ENCODE results near the gene IGFL2.
"Not testable (repeated sequence)": the region's sequence is repeated elsewhere in the genome, so short reads cannot be mapped to it uniquely, and the experiment has no call there.

The IGFL2 gene

DNA sequence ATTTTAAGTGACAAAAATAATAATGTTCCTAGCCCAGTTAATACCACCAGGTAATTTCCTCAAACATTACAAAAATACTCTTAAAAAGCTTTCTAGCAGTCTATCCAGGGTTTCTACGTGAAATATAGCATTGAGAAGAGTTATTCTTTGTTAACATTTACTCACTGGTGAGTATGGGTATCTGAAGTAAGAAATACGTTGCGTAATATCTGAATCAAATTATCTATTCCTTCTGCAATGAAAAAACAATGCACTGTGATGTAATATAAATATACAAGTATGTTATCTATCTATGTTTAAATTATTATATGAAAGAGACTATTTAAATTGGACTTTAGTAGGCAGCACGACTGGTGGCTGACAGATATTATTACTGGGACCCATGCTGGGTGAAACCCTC lies 5.7 kb upstream of the IGFL2 start:
- DNase-seq (ENCODE audit: low read depth in 3 of 3), result no peak

DNA sequence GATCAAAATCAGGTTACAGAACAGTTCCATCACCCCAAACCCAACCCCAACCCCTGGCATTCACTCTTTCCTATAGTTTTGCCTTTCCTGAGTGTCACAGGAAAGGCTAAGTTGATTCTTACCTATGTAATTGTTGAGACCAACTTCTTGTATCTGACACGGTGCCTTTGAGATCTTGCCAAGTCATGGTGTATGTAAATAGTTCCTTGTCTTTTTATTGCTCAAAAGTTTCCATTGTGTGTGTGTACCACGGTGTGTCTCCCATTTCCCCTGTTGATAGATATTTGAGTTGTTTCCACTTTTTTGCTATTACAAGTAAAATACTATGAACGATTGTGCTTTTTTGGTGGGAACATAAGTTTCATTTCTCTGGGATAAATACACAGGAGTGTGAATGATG lies 3.3 kb upstream of the IGFL2 start:
- no peak for DNase-seq (ENCODE audit: low read depth in 3 of 3)

DNA sequence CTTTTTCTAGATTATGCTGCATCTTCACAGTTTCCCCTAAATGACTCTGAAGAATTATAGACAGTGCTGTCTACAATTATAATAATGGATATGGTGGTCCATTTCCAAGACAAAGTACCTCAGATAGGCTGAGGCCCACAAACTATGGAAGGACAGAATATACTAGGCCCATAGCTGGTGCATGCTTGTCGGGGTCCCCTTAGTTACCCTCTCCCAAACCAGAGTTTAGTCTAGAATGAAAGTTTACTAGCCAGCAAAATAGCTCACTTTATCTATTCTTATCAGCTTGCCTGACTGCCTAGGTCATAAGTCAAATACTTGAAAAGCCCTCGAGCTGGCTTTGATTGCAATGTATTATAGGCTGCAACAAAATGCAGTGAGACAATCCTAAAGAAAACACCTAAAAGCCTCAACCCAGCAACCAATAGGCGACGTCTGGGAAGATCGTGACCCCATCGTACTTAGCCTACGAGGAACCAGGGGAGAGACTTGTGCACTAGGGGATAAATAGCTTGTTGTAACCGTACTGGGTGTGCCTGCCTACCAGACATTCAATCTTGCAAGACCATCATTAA lies 785 bp upstream of the IGFL2 start:
- no peak for DNase-seq (ENCODE audit: low read depth in 3 of 3)

DNA sequence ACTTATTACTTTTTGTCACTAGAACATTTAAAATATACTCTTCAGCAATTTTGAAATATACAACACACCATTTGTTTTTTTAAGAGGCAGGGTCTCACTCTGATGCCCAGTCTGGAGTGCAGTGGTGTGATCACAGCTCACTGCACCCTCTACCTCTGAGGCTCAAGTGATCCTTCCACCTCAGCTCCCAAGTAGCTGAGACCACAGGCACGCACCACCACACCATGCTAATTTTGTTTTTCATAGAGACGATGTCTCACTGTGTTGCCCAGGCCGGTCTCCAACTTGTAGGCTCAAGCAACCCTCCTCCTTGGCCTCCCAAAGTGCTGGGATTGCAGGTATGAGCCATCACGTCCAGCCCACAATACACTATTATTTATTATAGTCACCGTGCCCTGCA lies 2.6 kb downstream of the IGFL2 start:
- DNase-seq (ENCODE audit: low read depth in 3 of 3), result no peak

DNA sequence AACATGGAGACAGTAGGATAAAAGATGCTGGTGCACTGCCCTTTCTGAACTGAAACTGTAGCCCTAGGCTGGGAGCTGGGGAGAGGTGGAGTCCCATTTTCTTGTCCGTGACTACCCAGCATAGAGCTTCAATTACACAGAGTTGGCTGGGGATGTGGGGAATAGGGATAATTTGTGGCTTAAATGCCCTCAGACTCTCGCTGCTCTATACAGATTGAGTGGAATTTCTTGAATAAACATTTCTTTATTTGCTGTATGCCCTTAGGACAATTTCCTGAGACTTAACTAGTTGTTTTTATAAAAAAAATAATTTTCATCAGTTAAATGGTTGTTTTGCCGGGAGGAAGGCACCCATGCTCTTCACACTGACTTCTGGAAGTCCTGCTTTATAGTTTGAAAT lies 7.2 kb downstream of the IGFL2 start:
- DNase-seq (ENCODE audit: low read depth in 3 of 3), result no peak

DNA sequence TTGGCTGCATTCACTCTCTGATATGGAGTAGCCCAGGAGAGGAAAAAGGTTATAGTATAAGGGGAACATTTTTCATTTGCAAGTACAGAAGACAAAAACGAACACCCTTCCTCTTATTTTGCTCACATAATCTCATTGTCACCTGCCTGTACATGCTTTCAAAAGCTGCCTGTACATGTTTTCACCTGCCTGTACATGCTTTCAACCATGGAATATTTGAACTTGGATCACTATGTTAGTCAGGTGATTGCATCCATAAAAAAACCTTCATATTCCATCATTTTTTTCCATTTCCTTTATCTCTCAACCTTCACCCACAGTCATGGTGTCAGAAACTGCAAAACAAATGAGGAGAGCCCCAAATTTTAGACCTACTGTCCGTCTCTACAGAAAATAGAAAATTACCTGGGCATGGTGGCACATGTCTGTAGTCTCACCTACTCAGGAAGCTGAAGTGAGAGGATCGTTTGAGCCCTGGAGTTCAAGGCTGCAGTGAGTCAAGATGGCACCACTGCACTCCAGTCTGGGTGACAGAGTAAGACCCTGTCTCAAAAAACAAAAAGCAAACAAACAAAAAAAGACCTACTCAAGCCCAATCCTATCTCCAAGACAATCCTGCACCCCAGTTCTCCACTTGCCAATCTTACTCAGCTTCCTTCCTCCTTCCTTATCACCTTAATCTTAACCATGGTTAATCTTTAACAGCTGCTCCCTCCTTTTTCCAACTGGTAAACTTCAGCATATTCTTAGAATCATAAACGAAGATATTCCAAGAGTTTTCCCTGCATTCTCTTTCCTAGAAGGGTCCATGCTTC lies 11.6 kb downstream of the IGFL2 start:
- DNase-seq (ENCODE audit: low read depth in 3 of 3), result no peak

DNA sequence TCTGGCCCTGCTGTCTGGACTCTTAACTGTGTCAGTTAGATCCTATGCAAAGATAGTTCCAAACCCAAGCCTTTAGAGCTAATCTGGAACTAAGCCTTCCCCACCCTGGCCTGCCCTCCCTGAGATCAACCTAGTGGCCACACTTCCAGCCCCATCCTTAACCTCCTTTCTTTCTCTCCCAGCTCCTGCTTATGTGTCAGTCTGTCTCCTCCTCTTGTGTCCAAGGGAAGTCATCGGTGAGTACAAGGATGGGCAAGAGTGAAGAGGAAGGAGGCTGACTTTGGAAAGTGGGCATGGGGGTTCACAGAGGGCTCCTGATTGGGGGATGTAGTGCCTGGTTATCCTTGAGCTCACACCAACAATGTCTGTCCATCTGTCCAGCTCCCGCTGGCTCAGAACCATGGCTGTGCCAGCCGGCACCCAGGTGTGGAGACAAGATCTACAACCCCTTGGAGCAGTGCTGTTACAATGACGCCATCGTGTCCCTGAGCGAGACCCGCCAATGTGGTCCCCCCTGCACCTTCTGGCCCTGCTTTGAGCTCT lies 12.3 kb downstream of the IGFL2 start:
- DNase-seq (ENCODE audit: low read depth in 3 of 3), result no peak

DNA sequence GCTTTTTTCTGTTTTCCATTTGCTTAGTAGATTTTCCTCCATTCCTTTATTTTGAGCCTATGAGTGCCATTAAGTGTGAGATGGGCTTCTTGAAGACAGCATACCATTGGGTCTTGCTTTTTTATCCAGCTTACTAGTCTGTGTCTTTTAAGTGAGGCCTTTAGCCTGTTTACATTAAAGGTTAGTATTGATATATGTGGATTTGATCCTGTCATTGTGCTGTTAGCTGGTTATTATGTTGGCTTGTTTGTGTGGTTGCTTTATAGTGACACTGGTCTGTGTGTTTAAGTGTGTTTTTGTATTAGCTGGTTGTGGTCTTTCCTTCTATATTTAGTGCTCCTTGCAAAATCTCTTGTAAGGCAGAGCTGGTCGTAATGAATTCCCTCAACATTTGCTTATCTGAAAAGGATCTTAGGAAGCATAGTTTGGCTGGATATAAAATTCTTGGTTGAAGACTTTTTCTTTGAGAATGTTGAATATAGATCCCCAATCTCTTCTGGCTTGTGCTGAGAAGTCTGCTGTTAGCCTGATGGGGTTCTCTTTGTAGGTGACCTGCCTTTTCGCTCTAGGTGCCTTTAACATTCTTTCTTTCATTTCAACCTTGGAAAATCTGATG lies 13.7 kb downstream of the IGFL2 start:
- DNase-seq (ENCODE audit: low read depth in 3 of 3), result not testable (repeated sequence)

DNA sequence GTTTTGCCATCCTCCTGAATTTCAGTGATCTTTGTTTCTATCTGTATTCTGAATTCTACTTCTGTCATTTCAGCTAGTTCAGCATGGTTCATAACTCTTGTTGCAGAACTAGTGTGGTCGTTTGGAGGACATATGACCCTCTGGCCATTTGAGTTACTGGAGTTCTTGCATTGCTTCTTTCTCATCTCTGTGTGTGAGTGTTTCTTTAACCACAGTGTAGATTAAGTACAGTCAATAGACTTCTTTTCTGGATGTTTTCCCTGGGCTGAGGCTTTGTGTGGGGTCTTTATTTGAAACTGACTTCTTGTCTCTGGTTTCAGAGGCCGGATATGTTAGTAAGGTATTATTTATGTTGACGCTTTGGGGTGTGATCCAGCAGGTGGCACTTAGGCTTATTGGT lies 14.7 kb downstream of the IGFL2 start:
- DNase-seq (ENCODE audit: low read depth in 3 of 3), result no peak

DNA sequence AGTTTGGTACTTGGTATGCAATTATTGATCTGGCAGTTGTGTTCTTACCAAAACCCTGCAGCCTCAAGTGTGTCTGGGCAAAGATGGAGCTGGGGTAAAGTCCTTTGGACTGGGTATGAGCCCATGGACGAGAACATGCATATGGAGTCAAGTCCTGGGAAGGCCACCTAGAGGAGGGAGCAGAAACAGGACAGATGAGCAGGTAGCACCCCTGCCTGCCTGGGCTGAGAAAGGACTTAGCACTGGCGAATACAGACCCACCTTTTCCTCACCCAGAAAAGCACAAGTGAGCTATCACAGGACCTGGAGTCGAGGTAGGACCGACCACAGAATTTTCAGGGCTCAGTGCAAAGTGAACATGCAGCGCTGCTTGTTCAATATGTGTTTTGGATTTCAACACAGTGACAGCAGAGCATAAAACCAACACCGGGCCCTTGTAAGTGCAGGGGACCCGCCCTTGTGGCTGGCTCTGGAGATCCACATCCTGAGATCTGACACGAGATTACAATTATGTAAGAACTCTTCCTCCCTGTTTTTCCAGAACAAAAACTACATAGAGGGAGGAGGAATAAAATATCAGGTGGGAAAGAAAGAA lies 25.9 kb downstream of the IGFL2 start:
- no peak for DNase-seq (ENCODE audit: low read depth in 3 of 3)

DNA sequence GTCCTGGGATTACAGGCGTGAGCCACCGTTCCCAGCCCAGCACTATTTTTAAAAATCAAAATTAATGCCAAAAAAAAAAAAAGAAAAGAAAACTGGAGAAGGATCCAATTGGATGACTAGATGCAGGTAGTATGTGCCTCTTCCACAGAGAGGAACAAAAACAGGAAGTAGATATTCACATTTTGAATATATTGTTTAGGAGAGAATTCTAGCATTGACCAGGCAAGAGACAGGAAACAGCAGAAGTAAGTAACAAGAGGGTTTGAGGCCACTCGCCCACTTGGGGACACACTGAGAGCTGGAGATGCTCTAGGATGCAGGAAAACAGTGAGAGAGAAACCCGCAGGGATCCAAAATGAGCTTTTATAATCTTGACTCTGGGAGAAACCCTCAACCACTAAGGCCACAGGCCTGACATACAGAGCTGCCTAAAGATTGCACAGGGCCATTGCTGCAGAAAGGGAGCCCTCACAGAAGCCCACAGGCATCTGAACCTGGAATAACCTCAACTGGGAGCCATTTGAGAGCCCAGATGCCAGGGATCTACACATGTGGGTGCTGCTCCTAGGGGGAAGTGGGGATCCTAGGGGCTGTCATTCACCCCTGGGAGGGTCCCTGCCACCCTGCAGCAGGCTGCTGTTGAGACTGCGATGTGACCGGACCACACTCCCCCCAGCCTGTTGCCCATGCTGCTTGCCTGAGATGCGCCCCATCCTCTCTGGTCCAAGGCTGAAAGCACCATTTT lies 28.2 kb downstream of the IGFL2 start:
- no peak for DNase-seq (ENCODE audit: low read depth in 3 of 3)

DNA sequence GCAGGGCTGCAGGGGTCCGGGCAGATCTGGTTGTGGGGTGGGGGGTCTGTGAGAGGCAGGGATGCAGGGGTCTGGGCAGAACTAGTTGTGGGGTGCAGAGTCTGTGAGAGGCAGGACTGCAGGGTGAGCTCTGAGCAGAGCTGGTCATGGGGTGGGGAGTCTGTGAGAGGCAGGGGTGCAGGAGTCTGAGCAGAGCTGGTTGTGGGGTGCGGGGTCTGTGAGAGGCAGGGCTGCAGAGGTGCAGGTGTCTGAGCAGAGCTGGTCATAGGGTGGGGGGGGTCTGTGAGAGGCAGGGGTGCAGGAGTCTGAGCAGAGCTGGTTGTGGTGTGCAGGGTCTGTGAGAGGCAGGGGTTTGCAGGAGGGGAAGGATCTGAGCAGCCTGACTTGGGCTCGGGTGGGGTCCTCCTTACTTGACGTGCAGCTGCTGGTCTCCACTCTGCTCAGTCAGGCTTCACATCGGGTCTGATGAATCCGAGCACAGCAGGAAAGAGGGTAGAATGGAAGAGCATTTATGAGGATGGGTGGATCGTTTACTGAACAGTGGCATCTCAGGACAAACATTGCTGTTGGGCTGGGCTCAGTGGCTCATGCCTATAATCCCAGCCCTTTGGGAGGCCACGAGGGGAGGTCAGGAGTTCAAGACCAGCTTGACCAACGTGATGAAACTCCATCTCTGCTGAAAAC lies 31.2 kb downstream of the IGFL2 start:
- DNase-seq (ENCODE audit: low read depth in 3 of 3), result no peak

DNA sequence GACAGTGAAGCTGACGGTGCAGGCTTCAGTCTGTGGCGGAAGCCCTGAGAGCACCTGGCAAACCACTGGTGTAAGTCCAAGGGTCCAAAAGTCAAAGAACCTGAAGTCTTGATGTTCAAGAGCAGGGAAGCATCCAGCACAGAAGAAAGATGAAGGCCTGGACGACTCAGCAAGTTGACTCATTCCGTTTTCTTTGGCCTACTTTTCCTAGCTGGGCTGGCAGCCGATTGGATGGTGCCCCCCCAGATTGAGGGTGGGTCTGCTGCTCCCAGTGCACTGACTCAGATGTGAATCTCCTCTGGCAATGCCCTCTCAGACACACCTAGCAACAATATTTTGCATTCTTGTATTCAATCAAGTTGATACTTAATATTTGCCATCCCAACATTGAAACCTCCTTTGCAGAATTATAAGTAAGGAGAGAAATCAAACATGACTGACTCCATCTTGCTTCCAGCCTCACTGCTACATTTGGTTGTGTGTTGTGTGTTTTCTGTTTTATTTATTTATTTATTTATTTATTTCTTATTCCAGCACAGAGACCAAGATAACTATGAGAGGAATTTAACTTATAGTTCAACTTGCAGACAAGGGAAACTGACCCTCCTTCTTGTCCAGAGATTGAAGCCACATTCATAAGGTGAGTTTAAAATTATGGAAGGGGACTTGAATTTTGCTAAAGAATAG lies 32.8 kb downstream of the IGFL2 start:
- DNase-seq (ENCODE audit: low read depth in 3 of 3), result no peak

DNA sequence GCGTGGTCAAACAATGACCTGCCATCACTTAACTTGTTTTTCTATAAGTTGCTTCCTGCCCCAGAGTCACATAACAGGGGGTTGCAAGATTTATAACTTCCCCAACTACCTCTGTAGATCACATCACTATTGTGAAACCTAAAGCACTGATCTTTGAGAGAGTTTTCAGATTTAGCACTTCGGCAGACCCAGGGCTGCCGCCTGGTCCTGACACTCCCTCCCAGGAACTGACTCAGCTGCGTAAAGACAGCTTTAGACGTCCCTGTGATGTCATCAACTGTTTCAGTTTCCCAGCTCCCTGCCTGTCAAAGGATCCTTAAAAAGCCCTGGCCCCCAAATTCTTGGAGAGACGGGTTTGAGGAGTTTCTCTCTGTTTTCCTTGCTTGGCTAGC lies 33.3 kb downstream of the IGFL2 start:
- peak in 1 of 3 donors; percentile 9 for DNase-seq (ENCODE audit: low read depth in 3 of 3)

DNA sequence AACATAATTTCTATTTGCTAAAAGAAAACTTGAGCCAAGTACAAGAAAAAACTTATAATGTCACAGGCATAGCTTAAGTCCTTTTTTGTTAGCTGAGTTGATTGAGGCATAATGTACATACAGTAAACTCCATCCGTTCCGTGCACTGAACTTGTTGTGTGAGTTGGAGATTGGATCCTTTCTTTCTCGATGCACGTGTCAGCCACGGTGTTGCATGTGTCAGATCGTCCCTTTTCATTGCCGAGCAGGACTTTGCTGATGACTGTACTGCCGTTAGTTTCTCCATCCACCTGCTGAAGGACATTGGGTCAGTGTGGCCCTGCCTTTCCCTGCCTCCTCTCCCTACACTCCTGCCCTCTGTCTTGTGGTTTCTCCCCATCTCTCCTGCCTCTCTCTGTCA lies 34.4 kb downstream of the IGFL2 start:
- no peak for DNase-seq (ENCODE audit: low read depth in 3 of 3)

DNA sequence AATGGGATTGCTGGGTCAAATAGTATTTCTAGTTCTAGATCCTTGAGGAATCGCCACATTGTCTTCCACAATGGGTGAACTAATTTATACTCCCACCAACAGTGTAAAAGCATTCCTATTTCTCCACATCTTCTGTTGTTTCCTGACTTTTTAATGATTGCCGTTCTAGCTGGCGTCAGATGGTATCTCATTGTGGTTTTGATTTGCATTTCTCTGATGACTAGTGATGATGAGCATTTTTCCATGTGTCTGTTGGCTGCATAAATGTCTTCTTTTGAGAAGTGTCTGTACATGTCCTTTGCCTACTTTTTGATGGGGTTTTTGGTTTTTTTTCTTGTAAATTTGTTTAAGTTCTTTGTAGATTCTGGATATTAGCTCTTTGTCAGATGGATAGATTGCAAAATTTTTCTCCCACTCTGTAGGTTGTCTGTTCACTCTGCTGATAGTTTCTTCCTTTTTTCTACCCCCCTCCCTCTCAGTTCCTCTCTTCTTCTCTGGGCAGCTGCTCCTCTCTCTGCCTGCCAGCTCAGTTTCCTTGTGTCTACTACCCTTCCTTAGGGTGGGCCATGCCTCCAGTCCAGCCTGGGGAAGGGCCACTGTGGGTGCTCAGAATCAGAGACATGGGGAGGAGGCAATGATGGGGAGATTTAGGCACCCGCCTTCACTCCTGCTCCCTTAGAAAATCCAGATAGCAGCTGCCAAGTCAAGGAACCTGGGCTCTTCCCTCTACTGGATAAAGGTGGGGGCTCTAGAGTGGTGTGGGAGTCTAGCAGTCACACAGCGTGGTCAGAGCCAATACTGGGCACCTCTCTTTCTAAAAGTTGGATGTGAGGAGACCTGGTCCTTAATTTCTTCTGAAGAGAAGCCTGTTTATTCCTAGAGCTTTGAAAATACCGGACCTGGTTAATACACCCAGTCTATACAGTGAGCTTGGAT lies 37.0 kb downstream of the IGFL2 start:
- DNase-seq (ENCODE audit: low read depth in 3 of 3), result not testable (repeated sequence)

DNA sequence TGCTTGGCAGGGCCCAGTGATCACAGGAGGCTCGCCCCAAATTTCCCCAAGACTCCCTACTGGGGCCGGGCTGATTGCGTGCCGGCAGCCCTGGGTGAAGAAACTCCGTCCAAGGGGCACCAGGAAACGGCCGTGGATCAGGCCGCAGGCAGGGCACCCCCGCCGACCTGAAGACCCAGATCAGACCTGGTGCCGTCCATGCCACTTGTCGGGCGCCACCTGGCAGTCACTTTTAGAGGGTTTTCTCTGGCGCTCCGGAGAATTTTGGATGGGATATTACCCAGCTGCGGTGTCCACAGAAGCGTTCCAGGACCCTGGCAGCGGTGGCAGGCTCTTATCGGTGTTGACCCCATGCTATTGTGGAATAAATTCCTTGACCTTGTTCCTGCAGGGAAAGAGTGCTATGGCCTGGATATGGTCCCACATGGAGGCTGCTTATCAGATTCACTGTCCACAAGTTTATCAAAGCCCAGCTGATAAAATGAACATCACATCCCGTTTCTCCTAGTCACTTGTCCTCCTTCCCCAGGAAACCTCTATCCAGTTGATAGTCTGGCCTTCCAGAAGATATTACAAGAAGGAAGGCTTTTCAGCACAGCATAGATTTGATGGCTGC lies 38.2 kb downstream of the IGFL2 start:
- no peak for DNase-seq (ENCODE audit: low read depth in 3 of 3)

DNA sequence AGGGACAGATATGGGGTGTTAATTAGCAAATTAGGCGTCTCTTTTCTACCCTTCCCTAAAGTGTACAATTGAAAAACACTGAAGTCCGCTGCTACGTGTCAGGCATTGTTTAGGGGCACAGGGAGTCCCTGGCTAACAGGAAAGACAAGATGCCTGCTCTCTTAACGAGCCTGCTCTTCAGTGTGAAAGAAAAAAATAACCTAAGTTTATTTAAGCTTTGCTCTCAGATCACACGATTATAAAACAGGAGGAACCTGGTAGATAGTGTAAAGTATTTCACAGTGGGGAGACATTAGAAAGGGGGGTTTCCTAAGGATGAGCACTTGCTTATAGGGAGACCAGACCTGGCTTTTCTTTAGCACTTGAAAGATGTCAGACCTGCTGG lies 38.7 kb downstream of the IGFL2 start:
- DNase-seq (ENCODE audit: low read depth in 3 of 3), result no peak

Data from stimulated activated CD4-positive, alpha-beta T cell treated with anti-CD3 and anti-CD28 coated beads, TNF-alpha, amount 100 ng/mL, for 48 hours (primary cell).